ENCODE data around the gene FFAR3. TPM values are rescaled to one million over a fixed set of nuclear protein-coding genes. Genes with fewer than 3 reads are reported as not detected.

The FFAR3 gene
- total RNA-seq, result not detected in 3 replicates
- long read RNA-seq, result 0 reads

GRCh38 chr19:35357867-35358573 is at the start of gene FFAR3:
TSS of gene FFAR3 (plus strand) at chr19:35358460. CDS start at chr19:35358891, 431 bp downstream.
- H3K36me3 Mint-ChIP-seq (ENCODE audit: low read depth), result no peaks in the 10 kb centered on the region
- no peak within 1 kb of the TSS for H3K4me3 Mint-ChIP-seq (ENCODE audit: unreplicated experiment)
- H3K4me1 Mint-ChIP-seq (ENCODE audit: low read depth), result no peaks in the 10 kb centered on the region
- no peak for TF ChIP-seq CTCF (IDR thresholded peaks at IDR 0.05)
- peaks cover 27% of the 10 kb centered on the region for H3K27me3 Mint-ChIP-seq (ENCODE audit: low read depth)
- no peaks in the 10 kb centered on the region for H3K9me3 Mint-ChIP-seq (ENCODE audit: low read depth)
- DNase-seq (ENCODE audit: low spot score), result no peak
- H3K27ac Mint-ChIP-seq (ENCODE audit: unreplicated experiment), result no peak within 1 kb of the TSS

GRCh38 chr19:35308910-35309309 is 49.4 kb upstream of the FFAR3 start:
- Mint-ChIP-seq H3K4me1 (ENCODE audit: low read depth) (peaks cover 2% of the 10 kb centered on the region), H3K27me3 (ENCODE audit: low read depth) (peaks cover 4% of the 10 kb centered on the region), H3K27ac (ENCODE audit: unreplicated experiment) (no peak overlapping the region), H3K4me3 (ENCODE audit: unreplicated experiment) (no peak overlapping the region), H3K36me3 (ENCODE audit: low read depth) (no peaks in the 10 kb centered on the region), H3K9me3 (ENCODE audit: low read depth) (no peaks in the 10 kb centered on the region)
- no peak for TF ChIP-seq CTCF (IDR thresholded peaks at IDR 0.05)
- DNase-seq (ENCODE audit: low spot score), result no peak

- DNase-seq (ENCODE audit: low spot score), result no peak
- no peak overlapping the region for H3K27ac Mint-ChIP-seq (ENCODE audit: unreplicated experiment)
- no peak overlapping the region for H3K4me3 Mint-ChIP-seq (ENCODE audit: unreplicated experiment)
- H3K4me1 Mint-ChIP-seq (ENCODE audit: low read depth), result peaks cover 2% of the 10 kb centered on the region
- H3K9me3 Mint-ChIP-seq (ENCODE audit: low read depth), result no peaks in the 10 kb centered on the region
- H3K36me3 Mint-ChIP-seq (ENCODE audit: low read depth), result no peaks in the 10 kb centered on the region
- TF ChIP-seq CTCF (IDR thresholded peaks at IDR 0.05), result no peak
- H3K27me3 Mint-ChIP-seq (ENCODE audit: low read depth), result no peaks in the 10 kb centered on the region
These were observed 48.6 kb upstream of the FFAR3 start for GRCh38 chr19:35309481-35310279.

- no peak for DNase-seq (ENCODE audit: low spot score)
- Mint-ChIP-seq H3K4me3 (ENCODE audit: unreplicated experiment) (no peak overlapping the region), H3K4me1 (ENCODE audit: low read depth) (peaks cover 2% of the 10 kb centered on the region), H3K27me3 (ENCODE audit: low read depth) (no peaks in the 10 kb centered on the region), H3K27ac (ENCODE audit: unreplicated experiment) (no peak overlapping the region), H3K36me3 (ENCODE audit: low read depth) (no peaks in the 10 kb centered on the region), H3K9me3 (ENCODE audit: low read depth) (no peaks in the 10 kb centered on the region)
- TF ChIP-seq CTCF (IDR thresholded peaks at IDR 0.05), result no peak
These were observed 47.9 kb upstream of the FFAR3 start for GRCh38 chr19:35310331-35310730.

- H3K27me3 Mint-ChIP-seq (ENCODE audit: low read depth), result no peaks in the 10 kb centered on the region
- DNase-seq (ENCODE audit: low spot score), result no peak
- no peak overlapping the region for H3K4me3 Mint-ChIP-seq (ENCODE audit: unreplicated experiment)
- H3K9me3 Mint-ChIP-seq (ENCODE audit: low read depth), result no peaks in the 10 kb centered on the region
- no peak overlapping the region for H3K27ac Mint-ChIP-seq (ENCODE audit: unreplicated experiment)
- no peak for TF ChIP-seq CTCF (IDR thresholded peaks at IDR 0.05)
- H3K4me1 Mint-ChIP-seq (ENCODE audit: low read depth), result peaks cover 2% of the 10 kb centered on the region
- H3K36me3 Mint-ChIP-seq (ENCODE audit: low read depth), result no peaks in the 10 kb centered on the region
These were observed 47.3 kb upstream of the FFAR3 start for GRCh38 chr19:35310811-35311465.
